ENCODE measurements around the gene SLC18A2. TPM values are rescaled to one million over a fixed set of nuclear protein-coding genes. Genes with fewer than 3 reads are reported as not detected.
"Not testable (repeated sequence)": the region's sequence is repeated elsewhere in the genome, so short reads cannot be mapped to it uniquely, and the experiment has no call there.

The SLC18A2 gene
- total RNA-seq, 4 donors from 2014 or later = 0.60 to 1.7 (median 0.93) TPM; not detected in 1

- ATAC-seq (ENCODE audit: low FRiP score) = no peak
- no peak for DNase-seq (ENCODE audit: low spot score)
- no peak for TF ChIP-seq CTCF (IDR thresholded peaks at IDR 0.05)
Observed at GRCh38 chr10:117272195-117273076, 31.5 kb downstream of the SLC18A2 start.

- TF ChIP-seq CTCF (IDR thresholded peaks at IDR 0.05) = no peak
- DNase-seq (ENCODE audit: low spot score) (no peak), ATAC-seq (ENCODE audit: low FRiP score) (no peak)
Observed at GRCh38 chr10:117273980-117274379, 33.1 kb downstream of the SLC18A2 start.

GRCh38 chr10:117274509-117274908, 33.6 kb downstream of the SLC18A2 start:
- ATAC-seq (ENCODE audit: low FRiP score) = no peak
- DNase-seq (ENCODE audit: low spot score) = no peak
- no peak for TF ChIP-seq CTCF (IDR thresholded peaks at IDR 0.05)

- ATAC-seq (ENCODE audit: low FRiP score) (no peak), DNase-seq (ENCODE audit: low spot score) (no peak)
- TF ChIP-seq CTCF (IDR thresholded peaks at IDR 0.05) = no peak
Observed at GRCh38 chr10:117275121-117275520, 34.2 kb downstream of the SLC18A2 start.

GRCh38 chr10:117277675-117278074, 36.8 kb downstream of the SLC18A2 start:
- ATAC-seq (ENCODE audit: low FRiP score) (no peak), DNase-seq (ENCODE audit: low spot score) (no peak)
- no peak for TF ChIP-seq CTCF (IDR thresholded peaks at IDR 0.05)

GRCh38 chr10:117284716-117285494, 44.0 kb downstream of the SLC18A2 start:
- no peak for TF ChIP-seq CTCF (IDR thresholded peaks at IDR 0.05)

GRCh38 chr10:117290872-117291271, 50.0 kb downstream of the SLC18A2 start:
- DNase-seq (ENCODE audit: low spot score); ATAC-seq (ENCODE audit: low FRiP score): not testable (repeated sequence)

More at GRCh38 chr10:117284716-117285494, 44.0 kb downstream of the SLC18A2 start:
- DNase-seq (ENCODE audit: low spot score) (no peak), ATAC-seq (ENCODE audit: low FRiP score) (no peak)

Measured in omental fat pad (tissue), 4 donors.